Stomach (tissue), 9 donors: ENCODE measurements around the gene GRM3. TPM values are rescaled to one million over a fixed set of nuclear protein-coding genes. Genes with fewer than 3 reads are reported as not detected.
A peak's percentile ranks its signal among the peaks of the same experiment; 100 is the strongest.

Source experiments
- DNase-seq, 2 donors: peaks; one replicate each; pipeline versions ENCODE4 v3.0.0 to v3.0.0-alpha.2; 2013 to 2019
- H3K27ac ChIP-seq, 5 donors: fragments of 200-600 bp in 4 of 5; sonication (generic) in 4 of 5; one replicate each; pipeline ENCODE4 v1.5.1; 2013 to 2019; ENCODE audit warnings: mild to moderate bottlenecking in 1 of 5, moderate library complexity in 1 of 5
- H3K27me3 ChIP-seq, 3 donors: fragments of 200-600 bp; sonication (generic); one replicate each; pipeline ENCODE4 v1.5.1; 2017 to 2019; ENCODE audit warnings: mixed run types in 1 of 3
- H3K36me3 ChIP-seq, 4 donors: fragments of 200-600 bp; sonication (generic); 1 replicate in 3 of 4; 2 replicates in 1 of 4; pipeline ENCODE4 v1.5.1; 2016 to 2019
- H3K4me1 ChIP-seq, 4 donors: fragments of 200-600 bp; sonication (generic); one replicate each; pipeline ENCODE4 v1.5.1; 2016 to 2019
- H3K4me3 ChIP-seq, 4 donors: fragments of 200-600 bp; sonication (generic) in 3 of 4; one replicate each; pipeline ENCODE4 v1.5.1; 2016 to 2019; ENCODE audit warnings: mild to moderate bottlenecking in 1 of 4
- H3K9me3 ChIP-seq, 4 donors: fragments of 200-600 bp; sonication (generic); one replicate each; pipeline ENCODE4 v1.5.1; 2016 to 2019
- CTCF ChIP-seq, 7 experiments: fragments of 450-650 bp in 4 of 7; fragments of 200-600 bp in 3 of 7; sonication (generic) in 3 of 7; IDR thresholded peaks; one replicate each; pipeline ENCODE4 v1.5.1; 2016 to 2019; ENCODE audit warnings: antibody characterized with exemption in 7 of 7, control low read depth in 2 of 7, mild to moderate bottlenecking in 1 of 7
- EP300 ChIP-seq: sonication (generic); formaldehyde crosslinking; IDR thresholded peaks from one replicate; pipeline ENCODE4 v1.6.1; 2017; ENCODE audit warnings: antibody characterized with exemption
- POLR2A ChIP-seq, 4 donors: fragments of 450-650 bp; IDR thresholded peaks; one replicate each; pipeline ENCODE4 v1.6.1; 2016; ENCODE audit warnings: antibody characterized with exemption in 4 of 4, control low read depth in 2 of 4, mild to moderate bottlenecking in 1 of 4, moderate library complexity in 1 of 4
- POLR2AphosphoS5 ChIP-seq, 3 donors: sonication (generic); formaldehyde crosslinking; IDR thresholded peaks; one replicate each; pipeline ENCODE4 v1.6.1; 2016; ENCODE audit warnings: antibody characterized with exemption in 3 of 3
- WGBS, 5 donors: extraction: QIAGEN DNeasy Blood & Tissue Kit in 3 of 5; methylation state at CpG; one replicate each; pipeline versions ENCODE4 v1.1.5 to v1.1.7; 2013 to 2018; 5-methylcytosine and 5-hydroxymethylcytosine counted together
- intact Hi-C: fragments of 100-400 bp; cut with DNase I; formaldehyde crosslinking; loops from one replicate; pipeline ENCODE4 v1.15.1; 2023; ENCODE audit warnings: low total_unique reads
- polyA plus RNA-seq, 3 donors: library from polyadenylated mRNA; stranded (reverse); fragments of 200-250 nt; gene quantifications; one replicate each; pipeline ENCODE4 v1.2.3, GENCODE V29; 2013
- total RNA-seq, 5 donors: library from RNA; depleted of rRNA; stranded (reverse); fragments of >200 nt; gene quantifications; one replicate each; pipeline versions ENCODE4 v1.1.0 to v1.2.3, GENCODE V29; 2014 to 2016
- donor health status: healthy with polysubstance abuse.
- donor health status: Bipolar disorder and iron deficiency.
- donor health status: healthy.

GRM3 gene
- total and polyA plus RNA-seq, 8 donors = 0.55 TPM; not detected in 7

GRCh38 chr7:86749741-86750665 is 106.3 kb downstream of the GRM3 start:
- intact Hi-C loops = no loop called here
- Histone ChIP-seq H3K4me3 (no peak overlapping the region), H3K9me3 (no peaks in the 10 kb centered on the region), H3K36me3 (no peaks in the 10 kb centered on the region), H3K27ac (no peak overlapping the region), H3K27me3 (no peaks in the 10 kb centered on the region), H3K4me1 (no peaks in the 10 kb centered on the region)
- no peak for TF ChIP-seq CTCF (IDR thresholded peaks at IDR 0.05)
- TF ChIP-seq POLR2A (IDR thresholded peaks at IDR 0.05) = no peak
- no peak for TF ChIP-seq POLR2AphosphoS5 (IDR thresholded peaks at IDR 0.05)
- TF ChIP-seq EP300 = no peak
- DNase-seq = no peak
- 78 to 86% (median 83%) methylated on average over 4 of the region's 4 CpGs for WGBS, 5 donors

GRCh38 chr7:86760236-86760635 is 116.5 kb downstream of the GRM3 start:
- no peaks in the 10 kb centered on the region for H3K27me3 ChIP-seq
- H3K4me1 ChIP-seq = peaks cover 0 to 7% (median 3%) of the 10 kb centered on the region in 4 donors
- 7 to 18% (median 15%) methylated on average over 4 of the region's 4 CpGs for WGBS, 5 donors
- DNase-seq = peak in 1 of 2 donors; percentile 41
- intact Hi-C loops = no loop called here
- H3K4me3 ChIP-seq = no peak overlapping the region
- H3K27ac ChIP-seq = no peak overlapping the region
- no peaks in the 10 kb centered on the region for H3K9me3 ChIP-seq
- H3K36me3 ChIP-seq = no peaks in the 10 kb centered on the region
- no peak for TF ChIP-seq POLR2A (IDR thresholded peaks at IDR 0.05)
- TF ChIP-seq CTCF (IDR thresholded peaks at IDR 0.05) = no peak
- TF ChIP-seq POLR2AphosphoS5 (IDR thresholded peaks at IDR 0.05) = no peak
- no peak for TF ChIP-seq EP300

GRCh38 chr7:86762129-86762528 is 118.4 kb downstream of the GRM3 start:
- peaks cover 0 to 7% (median 3%) of the 10 kb centered on the region in 4 donors for H3K4me1 ChIP-seq
- TF ChIP-seq POLR2A (IDR thresholded peaks at IDR 0.05) (no peak), EP300 (no peak), POLR2AphosphoS5 (IDR thresholded peaks at IDR 0.05) (no peak), CTCF (IDR thresholded peaks at IDR 0.05) (no peak)
- 73 to 91% (median 82%) methylated on average over 2 of the region's 2 CpGs for WGBS, 5 donors
- no peaks in the 10 kb centered on the region for H3K9me3 ChIP-seq
- intact Hi-C loops = no loop called here
- no peaks in the 10 kb centered on the region for H3K27me3 ChIP-seq
- no peak for DNase-seq
- H3K4me3 ChIP-seq = no peak overlapping the region
- no peak overlapping the region for H3K27ac ChIP-seq
- no peaks in the 10 kb centered on the region for H3K36me3 ChIP-seq

GRCh38 chr7:86765931-86766330 is 122.2 kb downstream of the GRM3 start:
- Histone ChIP-seq H3K4me1 (no peaks in the 10 kb centered on the region), H3K27ac (no peak overlapping the region), H3K36me3 (no peaks in the 10 kb centered on the region), H3K4me3 (no peak overlapping the region), H3K27me3 (no peaks in the 10 kb centered on the region), H3K9me3 (no peaks in the 10 kb centered on the region)
- intact Hi-C loops = no loop called here
- no peak for DNase-seq
- TF ChIP-seq POLR2A (IDR thresholded peaks at IDR 0.05) = no peak
- no peak for TF ChIP-seq EP300
- no peak for TF ChIP-seq POLR2AphosphoS5 (IDR thresholded peaks at IDR 0.05)
- no peak for TF ChIP-seq CTCF (IDR thresholded peaks at IDR 0.05)
- 63 to 89% (median 71%) methylated on average over 2 of the region's 2 CpGs for WGBS, 5 donors
